HG02943 (cell line): Measurements from ENCODE around the gene ZFP1.

Source experiments
- ATAC-seq: cut with Tn5 transposase; IDR thresholded peaks from one replicate; pipeline ENCODE4 v1.9.1; 2021; ENCODE audit warnings: mild to moderate bottlenecking, low read depth, moderate library complexity; ENCODE audit not compliant: unreplicated experiment

Gene ZFP1

GRCh38 chr16:75219838-75220237 lies 71.5 kb downstream of the ZFP1 start:
- ATAC-seq: no peak
